OCI-LY3 (cell line): Measurements from ENCODE around the gene CTSD.

Experiments
- CTCF ChIP-seq: fragments of 200-600, 300-600 bp; sonication (generic); IDR thresholded peaks from 2 replicates; pipeline ENCODE4 v1.5.1; 2014; ENCODE audit warnings: antibody characterized with exemption, low read length, low read depth
- EZH2phosphoT487 ChIP-seq: fragments of 200-600 bp; shearing (Covaris generic); IDR thresholded peaks from 2 replicates; pipeline ENCODE4 v1.6.1; 2018; ENCODE audit warnings: antibody characterized with exemption, mixed run types, low read depth

DNA sequence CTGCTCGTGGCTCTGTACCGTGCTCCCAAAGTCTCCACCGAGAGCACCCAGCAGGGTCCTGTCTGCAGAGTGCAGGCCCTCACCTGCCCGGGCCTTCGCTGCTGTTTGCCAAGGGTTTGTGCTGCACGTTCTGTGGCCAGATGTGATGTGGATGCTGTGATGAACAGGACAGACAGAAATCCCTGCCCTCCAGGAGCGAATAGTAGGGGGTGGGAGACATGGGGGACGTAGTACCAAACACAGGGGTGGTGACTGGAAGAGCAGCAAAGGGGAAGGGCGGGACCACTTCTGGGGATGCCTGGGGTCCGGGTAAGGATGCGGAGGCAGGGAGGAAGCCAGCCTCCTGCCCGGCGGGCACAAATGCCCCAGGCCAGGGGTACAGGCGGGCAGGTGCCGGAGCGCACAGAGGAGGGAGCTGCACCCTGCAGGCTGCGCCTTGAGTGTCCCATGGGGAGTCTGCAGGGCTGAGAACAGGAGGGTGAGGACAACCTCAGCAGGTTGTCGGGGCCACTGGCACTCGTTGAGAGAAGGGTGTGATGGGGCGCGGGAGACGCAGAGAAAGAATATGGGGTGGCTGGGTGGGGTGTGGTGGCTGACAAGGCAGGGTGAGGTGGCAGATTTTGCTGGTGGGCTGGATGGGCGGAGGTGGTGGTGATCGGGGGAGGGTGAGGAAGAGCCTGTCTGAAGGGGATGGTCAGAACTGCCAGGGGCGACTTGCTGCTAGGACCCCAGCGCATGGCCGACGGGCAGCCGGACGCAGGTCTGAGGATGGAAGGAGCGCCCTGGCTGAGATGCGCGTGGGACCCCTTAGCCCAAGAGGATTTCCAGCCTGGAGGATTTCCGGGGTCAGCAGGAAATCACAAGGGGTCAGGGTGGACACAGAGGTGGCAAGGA is 16.3 kb upstream of the CTSD start:
- no peak for TF ChIP-seq CTCF
- TF ChIP-seq EZH2phosphoT487, result no peak
